ENCODE measurements around the gene FARP2. TPM values are rescaled to one million over a fixed set of nuclear protein-coding genes. Genes with fewer than 3 reads are reported as not detected.

Gene FARP2
- total and polyA plus RNA-seq, 4 donors = 37.5 to 67.3 (median 52.1) TPM

DNA sequence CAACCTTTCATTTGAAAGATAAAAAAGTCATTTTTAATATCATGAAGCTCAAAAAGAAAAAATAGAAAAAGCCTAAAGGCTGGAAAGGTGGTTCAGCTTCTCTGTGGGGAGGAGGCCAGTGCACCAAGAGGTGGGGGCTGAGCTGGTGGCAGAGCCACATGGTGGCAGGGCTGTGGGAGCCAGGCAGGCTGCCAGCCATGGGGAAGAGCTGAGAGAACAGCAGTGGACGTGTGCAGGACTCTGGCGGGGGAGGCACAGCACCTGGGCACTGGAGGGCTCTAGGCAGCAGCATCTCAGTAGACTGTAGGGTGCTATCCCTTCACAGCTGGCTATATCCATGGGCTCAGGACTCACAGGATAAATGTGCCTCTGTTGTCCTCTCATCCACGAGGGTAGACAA lies 104.5 kb downstream of the FARP2 start:
- H3K27ac ChIP-seq (ENCODE audit: low read depth, low read length) = no peak overlapping the region
- H3K4me3 ChIP-seq (ENCODE audit: low read depth, low read length) = no peak overlapping the region
- peaks cover 38% of the 10 kb centered on the region for H3K36me3 ChIP-seq (ENCODE audit: control insufficient read depth, insufficient read depth, low read length)
- no peak for DNase-seq (ENCODE audit: low read depth in 4 of 6, low spot score in 6 of 6)
- H3K4me1 ChIP-seq (ENCODE audit: control insufficient read depth, insufficient read depth, low read length) = no peaks in the 10 kb centered on the region
- 66% methylated on average over 3 of the region's 3 CpGs for WGBS (ENCODE audit: insufficient coverage)
- H3K9me3 ChIP-seq (ENCODE audit: control insufficient read depth, insufficient read depth, low read length) = no peaks in the 10 kb centered on the region
- H3K27me3 ChIP-seq (ENCODE audit: control insufficient read depth, insufficient read depth, low read length) = no peaks in the 10 kb centered on the region

GRCh38 chr2:241461693-241462677 lies 105.9 kb downstream of the FARP2 start:
- H3K27me3 ChIP-seq (ENCODE audit: control insufficient read depth, insufficient read depth, low read length) = no peaks in the 10 kb centered on the region
- H3K36me3 ChIP-seq (ENCODE audit: control insufficient read depth, insufficient read depth, low read length) = peaks cover 44% of the 10 kb centered on the region
- DNase-seq (ENCODE audit: low read depth in 4 of 6, low spot score in 6 of 6) = peak in 1 of 6 donors; percentile 17
- no peak overlapping the region for H3K27ac ChIP-seq (ENCODE audit: low read depth, low read length)
- WGBS (ENCODE audit: insufficient coverage) = 92% methylated on average over 9 of the region's 19 CpGs
- H3K9me3 ChIP-seq (ENCODE audit: control insufficient read depth, insufficient read depth, low read length) = no peaks in the 10 kb centered on the region
- H3K4me3 ChIP-seq (ENCODE audit: low read depth, low read length) = no peak overlapping the region
- no peaks in the 10 kb centered on the region for H3K4me1 ChIP-seq (ENCODE audit: control insufficient read depth, insufficient read depth, low read length)

DNA sequence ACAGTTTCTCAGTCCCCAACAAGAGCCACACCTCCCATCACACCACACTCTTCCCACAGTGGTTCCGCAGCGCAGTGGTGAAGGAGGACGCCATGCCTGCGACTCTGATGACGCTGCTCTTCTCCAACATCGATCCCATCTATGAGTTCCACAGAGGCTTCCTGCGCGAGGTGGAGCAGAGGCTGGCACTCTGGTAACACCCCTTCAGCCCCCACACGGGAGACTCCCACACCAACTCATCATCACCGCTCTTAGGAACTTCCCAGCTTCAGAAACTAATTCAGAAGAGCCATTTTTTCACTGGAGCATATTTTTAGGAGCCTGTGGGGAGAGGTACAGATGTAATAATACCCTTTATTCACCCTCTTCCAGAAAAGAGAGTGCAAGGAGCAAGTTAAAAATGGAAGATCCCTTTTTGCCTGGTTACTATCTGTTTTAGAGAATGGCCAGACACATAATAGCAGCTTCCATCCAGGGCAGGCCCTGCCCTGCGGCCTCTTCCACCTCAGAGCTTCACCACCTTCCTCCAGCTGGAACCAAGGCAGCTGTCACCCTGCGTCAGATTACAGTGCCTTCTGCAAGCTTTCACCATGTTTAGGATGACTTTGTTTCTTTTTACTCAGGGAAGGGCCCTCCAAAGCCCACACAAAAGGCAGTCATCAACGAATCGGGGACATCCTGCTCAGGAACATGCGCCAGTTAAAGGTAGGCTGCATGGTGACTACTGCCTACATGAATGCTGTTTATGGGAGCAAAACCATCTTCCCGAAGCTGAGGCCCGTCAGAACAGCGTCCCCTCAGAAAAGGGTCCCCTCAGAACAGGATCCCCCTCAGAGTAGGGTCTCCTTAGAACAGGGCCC lies 107.4 kb downstream of the FARP2 start:
- WGBS (ENCODE audit: insufficient coverage) = 93% methylated on average over 16 of the region's 18 CpGs
- Histone ChIP-seq H3K9me3 (ENCODE audit: control insufficient read depth, insufficient read depth, low read length) (no peaks in the 10 kb centered on the region), H3K27ac (ENCODE audit: low read depth, low read length) (no peak overlapping the region), H3K27me3 (ENCODE audit: control insufficient read depth, insufficient read depth, low read length) (no peaks in the 10 kb centered on the region), H3K4me1 (ENCODE audit: control insufficient read depth, insufficient read depth, low read length) (no peaks in the 10 kb centered on the region), H3K4me3 (ENCODE audit: low read depth, low read length) (no peak overlapping the region), H3K36me3 (ENCODE audit: control insufficient read depth, insufficient read depth, low read length) (peaks cover 53% of the 10 kb centered on the region)
- no peak for DNase-seq (ENCODE audit: low read depth in 4 of 6, low spot score in 6 of 6)

DNA sequence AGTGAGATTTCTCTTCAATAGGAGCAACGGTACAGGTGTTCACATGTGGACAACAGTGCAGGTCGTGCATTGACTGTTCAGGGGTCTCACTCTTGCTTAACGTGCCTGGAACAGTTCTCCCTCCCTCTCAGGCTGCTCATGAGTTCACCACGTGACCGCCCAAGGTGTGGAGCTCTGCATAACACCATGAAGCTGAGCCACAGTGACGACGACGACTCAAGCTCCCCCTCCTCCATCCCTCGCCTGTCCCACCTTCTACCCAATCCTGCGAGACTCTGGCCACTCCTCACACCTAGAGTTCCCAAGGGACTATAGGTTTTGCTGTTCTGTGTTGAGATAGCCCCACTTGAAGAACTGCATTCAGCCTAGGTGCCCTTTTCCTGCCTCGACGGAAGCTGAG lies 109.5 kb downstream of the FARP2 start:
- no peak overlapping the region for H3K27ac ChIP-seq (ENCODE audit: low read depth, low read length)
- WGBS (ENCODE audit: insufficient coverage) = 55% methylated on average over 3 of the region's 12 CpGs
- H3K4me3 ChIP-seq (ENCODE audit: low read depth, low read length) = no peak overlapping the region
- no peak for DNase-seq (ENCODE audit: low read depth in 4 of 6, low spot score in 6 of 6)
- no peaks in the 10 kb centered on the region for H3K27me3 ChIP-seq (ENCODE audit: control insufficient read depth, insufficient read depth, low read length)
- H3K36me3 ChIP-seq (ENCODE audit: control insufficient read depth, insufficient read depth, low read length) = peaks cover 46% of the 10 kb centered on the region
- H3K4me1 ChIP-seq (ENCODE audit: control insufficient read depth, insufficient read depth, low read length) = no peaks in the 10 kb centered on the region
- no peaks in the 10 kb centered on the region for H3K9me3 ChIP-seq (ENCODE audit: control insufficient read depth, insufficient read depth, low read length)

DNA sequence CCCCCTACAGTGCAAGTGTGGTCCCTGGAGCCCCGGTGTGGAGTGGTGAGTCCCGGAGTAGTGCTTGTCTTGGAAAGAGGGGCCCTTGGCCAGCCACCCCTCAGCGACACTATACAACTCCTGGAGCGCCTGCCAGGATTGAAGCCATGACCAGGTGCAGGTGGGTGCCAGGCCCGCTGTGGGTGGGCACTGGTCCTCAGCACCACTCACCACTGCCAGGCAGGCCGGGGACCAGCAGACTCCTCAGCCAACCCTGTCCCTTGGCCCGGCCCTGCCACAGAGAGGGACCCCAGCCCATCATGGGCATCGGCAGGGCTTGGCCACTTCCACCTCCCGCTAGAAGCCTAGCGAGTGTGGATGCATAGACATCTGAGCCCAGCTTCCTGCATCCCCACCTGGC lies 110.1 kb downstream of the FARP2 start:
- H3K4me1 ChIP-seq (ENCODE audit: control insufficient read depth, insufficient read depth, low read length) = no peaks in the 10 kb centered on the region
- no peaks in the 10 kb centered on the region for H3K9me3 ChIP-seq (ENCODE audit: control insufficient read depth, insufficient read depth, low read length)
- H3K36me3 ChIP-seq (ENCODE audit: control insufficient read depth, insufficient read depth, low read length) = peaks cover 43% of the 10 kb centered on the region
- H3K27me3 ChIP-seq (ENCODE audit: control insufficient read depth, insufficient read depth, low read length) = no peaks in the 10 kb centered on the region
- no peak overlapping the region for H3K4me3 ChIP-seq (ENCODE audit: low read depth, low read length)
- DNase-seq (ENCODE audit: low read depth in 4 of 6, low spot score in 6 of 6) = no peak
- no peak overlapping the region for H3K27ac ChIP-seq (ENCODE audit: low read depth, low read length)
- 94% methylated on average over 8 of the region's 10 CpGs for WGBS (ENCODE audit: insufficient coverage)

- no peaks in the 10 kb centered on the region for H3K27me3 ChIP-seq (ENCODE audit: control insufficient read depth, insufficient read depth, low read length)
- WGBS (ENCODE audit: insufficient coverage) = 86% methylated on average over 21 of the region's 23 CpGs
These were observed 111.8 kb downstream of the FARP2 start for GRCh38 chr2:241467777-241468475.

GRCh38 chr2:241468476-241468781 lies 112.3 kb downstream of the FARP2 start:
- no peaks in the 10 kb centered on the region for H3K4me1 ChIP-seq (ENCODE audit: control insufficient read depth, insufficient read depth, low read length)
- H3K9me3 ChIP-seq (ENCODE audit: control insufficient read depth, insufficient read depth, low read length) = no peaks in the 10 kb centered on the region
- peaks cover 33% of the 10 kb centered on the region for H3K36me3 ChIP-seq (ENCODE audit: control insufficient read depth, insufficient read depth, low read length)
- no peak overlapping the region for H3K4me3 ChIP-seq (ENCODE audit: low read depth, low read length)
- no peaks in the 10 kb centered on the region for H3K27me3 ChIP-seq (ENCODE audit: control insufficient read depth, insufficient read depth, low read length)
- DNase-seq (ENCODE audit: low read depth in 4 of 6, low spot score in 6 of 6) = no peak
- no peak overlapping the region for H3K27ac ChIP-seq (ENCODE audit: low read depth, low read length)
- WGBS (ENCODE audit: insufficient coverage) = 83% methylated on average over 2 of the region's 2 CpGs

More at GRCh38 chr2:241467777-241468475, 111.8 kb downstream of the FARP2 start:
- Histone ChIP-seq H3K27ac (ENCODE audit: low read depth, low read length) (no peak overlapping the region), H3K4me3 (ENCODE audit: low read depth, low read length) (no peak overlapping the region), H3K36me3 (ENCODE audit: control insufficient read depth, insufficient read depth, low read length) (peaks cover 36% of the 10 kb centered on the region), H3K4me1 (ENCODE audit: control insufficient read depth, insufficient read depth, low read length) (no peaks in the 10 kb centered on the region), H3K9me3 (ENCODE audit: control insufficient read depth, insufficient read depth, low read length) (no peaks in the 10 kb centered on the region)
- no peak for DNase-seq (ENCODE audit: low read depth in 4 of 6, low spot score in 6 of 6)

DNA sequence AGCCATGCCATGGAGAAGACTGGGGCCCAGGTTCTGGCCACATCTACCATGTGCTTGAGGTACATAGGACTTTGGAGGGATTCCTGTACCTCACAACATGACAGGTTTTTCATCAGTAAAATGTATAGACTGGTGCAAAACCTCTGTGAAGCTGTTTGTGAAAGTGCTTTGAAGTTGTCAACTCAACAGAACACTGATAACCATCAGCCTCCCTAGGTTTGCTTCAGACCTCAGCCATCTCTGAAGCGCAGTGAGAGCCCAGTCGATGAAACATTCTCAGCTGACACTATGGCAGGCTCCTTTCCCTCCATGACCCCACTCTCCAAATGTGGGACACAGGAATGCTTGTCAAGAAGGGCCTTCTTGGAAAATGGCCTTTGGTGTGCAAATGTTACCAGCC lies 113.7 kb downstream of the FARP2 start:
- H3K27ac ChIP-seq (ENCODE audit: low read depth, low read length) = no peak overlapping the region
- no peaks in the 10 kb centered on the region for H3K4me1 ChIP-seq (ENCODE audit: control insufficient read depth, insufficient read depth, low read length)
- no peaks in the 10 kb centered on the region for H3K27me3 ChIP-seq (ENCODE audit: control insufficient read depth, insufficient read depth, low read length)
- no peak for DNase-seq (ENCODE audit: low read depth in 4 of 6, low spot score in 6 of 6)
- H3K36me3 ChIP-seq (ENCODE audit: control insufficient read depth, insufficient read depth, low read length) = peaks cover 26% of the 10 kb centered on the region
- no peak overlapping the region for H3K4me3 ChIP-seq (ENCODE audit: low read depth, low read length)
- H3K9me3 ChIP-seq (ENCODE audit: control insufficient read depth, insufficient read depth, low read length) = no peaks in the 10 kb centered on the region
- 100% methylated on average over 2 of the region's 2 CpGs for WGBS (ENCODE audit: insufficient coverage)

- no peak for DNase-seq (ENCODE audit: low read depth in 4 of 6, low spot score in 6 of 6)
- WGBS (ENCODE audit: insufficient coverage) = 67% methylated on average over 3 of the region's 3 CpGs
- Histone ChIP-seq H3K4me3 (ENCODE audit: low read depth, low read length) (no peak overlapping the region), H3K9me3 (ENCODE audit: control insufficient read depth, insufficient read depth, low read length) (no peaks in the 10 kb centered on the region), H3K27ac (ENCODE audit: low read depth, low read length) (no peak overlapping the region), H3K27me3 (ENCODE audit: control insufficient read depth, insufficient read depth, low read length) (no peaks in the 10 kb centered on the region), H3K36me3 (ENCODE audit: control insufficient read depth, insufficient read depth, low read length) (peaks cover 11% of the 10 kb centered on the region), H3K4me1 (ENCODE audit: control insufficient read depth, insufficient read depth, low read length) (no peaks in the 10 kb centered on the region)
These were observed 117.3 kb downstream of the FARP2 start for GRCh38 chr2:241473399-241473798.
